Urinary bladder (tissue), 4 donors: ENCODE measurements around the gene MCUB. TPM values are rescaled to one million over a fixed set of nuclear protein-coding genes. Genes with fewer than 3 reads are reported as not detected.

Experiments
- DNase-seq: peaks from one replicate; pipeline ENCODE4 v3.0.0-alpha.2; 2015; ENCODE audit errors: extremely low spot score
- H3K27ac ChIP-seq: one replicate; pipeline ENCODE4 v1.5.1; 2013; ENCODE audit warnings: low read depth, mild to moderate bottlenecking, moderate library complexity
- H3K36me3 ChIP-seq: one replicate; pipeline ENCODE4 v1.6.1; 2013; ENCODE audit warnings: mild to moderate bottlenecking, moderate library complexity; ENCODE audit not compliant: insufficient read depth
- H3K4me1 ChIP-seq: one replicate; pipeline ENCODE4 v1.6.1; 2013; ENCODE audit warnings: mild to moderate bottlenecking, moderate library complexity; ENCODE audit not compliant: insufficient read depth
- H3K4me3 ChIP-seq: one replicate; pipeline ENCODE4 v1.5.1; 2013; ENCODE audit warnings: low read depth, low read length
- WGBS: extraction: QIAGEN DNeasy Blood & Tissue Kit; methylation state at CpG from one replicate; pipeline ENCODE4 v1.1.7; 2013; 5-methylcytosine and 5-hydroxymethylcytosine counted together
- polyA plus RNA-seq: library from polyadenylated mRNA; stranded (reverse); fragments of 200-250 nt; gene quantifications from one replicate; pipeline ENCODE4 v1.2.3, GENCODE V29; 2013
- total RNA-seq: library from RNA; depleted of rRNA; stranded (reverse); fragments of >200 nt; gene quantifications from one replicate; pipeline ENCODE4 v1.2.3, GENCODE V29; 2014
- donor health status: healthy with polysubstance abuse.
- donor health status: healthy.

MCUB gene
- total and polyA plus RNA-seq, 2 donors = 13.5 to 15.2 TPM

DNA sequence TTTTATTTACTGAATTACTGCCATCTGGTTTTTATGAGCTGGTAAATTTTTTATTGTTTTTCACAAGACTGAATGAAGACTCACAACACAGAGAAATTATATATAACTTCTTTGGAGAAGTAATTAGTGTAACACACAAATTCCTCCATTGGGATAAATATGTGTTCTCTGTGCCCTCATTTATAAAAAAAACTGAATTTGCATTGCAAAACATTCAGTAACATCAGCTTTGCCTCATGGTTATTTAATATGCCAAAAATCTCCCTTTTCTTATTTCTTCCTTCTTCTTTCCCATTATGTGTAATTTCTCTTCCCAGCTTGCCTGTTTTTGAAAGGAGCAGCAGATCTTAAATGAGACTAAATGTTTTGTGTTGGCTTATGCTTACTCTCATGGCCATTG is 124.7 kb downstream of the MCUB start:
- no peak for DNase-seq
- no peaks in the 10 kb centered on the region for H3K4me1 ChIP-seq
- H3K36me3 ChIP-seq = peaks cover 2% of the 10 kb centered on the region
- no peak overlapping the region for H3K27ac ChIP-seq
- no peak overlapping the region for H3K4me3 ChIP-seq

DNA sequence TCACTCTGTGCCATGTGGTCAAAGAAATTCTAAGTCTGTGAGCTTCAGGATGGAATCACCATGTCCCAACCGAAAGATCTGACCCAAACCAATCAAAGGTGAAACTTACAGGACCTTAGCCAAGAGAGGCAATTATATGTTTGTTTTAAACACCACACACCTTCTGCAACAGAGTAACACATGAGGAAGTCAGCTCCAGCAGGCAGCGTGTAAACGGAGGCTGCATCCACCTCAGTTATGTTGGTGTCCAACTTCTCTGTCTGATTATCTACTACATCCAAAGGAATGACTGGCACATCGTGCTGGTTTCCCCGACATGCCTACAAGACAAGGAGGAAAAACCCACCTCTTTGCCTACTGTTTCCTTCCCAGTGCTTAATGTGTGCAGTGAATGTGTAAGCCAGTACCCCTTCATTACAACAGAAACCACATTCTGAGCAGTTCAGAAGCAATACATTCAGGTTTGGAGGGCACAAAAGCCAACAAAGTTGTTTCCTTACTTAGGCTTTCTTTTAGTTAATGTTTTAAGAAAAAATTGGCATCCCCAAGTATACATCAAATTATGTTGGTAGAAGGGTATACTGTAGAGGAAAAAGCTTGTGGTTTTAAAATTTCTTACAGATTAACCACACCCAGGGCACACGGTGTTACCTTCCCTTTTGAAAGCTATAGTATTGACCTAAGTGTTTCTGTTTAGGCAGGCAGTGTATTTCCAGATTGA is 130.8 kb downstream of the MCUB start:
- WGBS = 89% methylated on average over 6 of the region's 6 CpGs
- peaks cover 3% of the 10 kb centered on the region for H3K36me3 ChIP-seq
- H3K4me3 ChIP-seq = no peak overlapping the region
- H3K27ac ChIP-seq = no peak overlapping the region
- no peak for DNase-seq
- H3K4me1 ChIP-seq = no peaks in the 10 kb centered on the region

DNA sequence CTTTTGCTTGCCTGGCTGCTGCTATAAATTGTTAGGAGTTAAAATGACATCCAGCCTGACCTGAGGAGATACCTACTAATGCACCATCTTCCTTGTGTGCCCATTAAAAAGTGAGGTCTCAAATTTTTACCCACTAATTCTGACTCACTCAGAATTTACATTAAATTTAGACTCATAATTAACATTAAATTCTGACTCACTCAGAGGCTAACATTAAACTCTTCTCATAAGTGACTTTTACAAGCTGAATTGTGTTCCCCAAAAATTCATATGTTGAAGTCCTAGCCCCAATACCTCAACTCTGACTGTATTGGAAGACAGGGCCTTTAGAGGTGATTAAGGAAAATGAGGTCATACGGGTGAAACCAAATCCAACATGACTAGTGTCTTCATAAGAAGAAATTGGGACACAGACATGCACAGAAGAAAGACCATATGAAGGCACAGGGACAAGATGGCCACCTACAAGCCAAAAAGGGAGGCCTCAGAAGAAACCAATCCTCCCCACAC is 131.4 kb downstream of the MCUB start:
- Histone ChIP-seq H3K27ac (no peak overlapping the region), H3K4me1 (no peaks in the 10 kb centered on the region), H3K36me3 (peaks cover 3% of the 10 kb centered on the region), H3K4me3 (no peak overlapping the region)
- WGBS = 89% methylated on average over 1 of the region's 1 CpG
- no peak for DNase-seq

DNA sequence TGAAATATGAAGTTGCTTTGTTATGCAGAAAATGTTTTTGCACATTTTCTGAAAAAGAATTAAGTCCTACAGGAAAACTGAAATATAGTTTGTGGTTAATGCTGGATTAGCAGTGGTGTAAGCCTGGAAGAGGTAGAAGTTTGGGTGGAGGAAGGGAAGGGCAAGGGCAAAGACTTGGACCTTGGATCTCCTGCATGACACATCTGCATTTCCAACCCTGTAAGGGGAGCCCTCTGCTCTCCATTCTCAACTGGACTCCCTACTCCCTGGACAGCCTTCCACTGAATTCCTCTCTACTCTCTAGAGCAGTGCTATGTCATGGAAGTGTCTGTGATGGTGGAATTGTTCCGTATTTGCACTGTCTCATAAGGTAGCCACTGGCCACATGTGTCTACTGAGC is 138.6 kb downstream of the MCUB start:
- Histone ChIP-seq H3K36me3 (peaks cover 3% of the 10 kb centered on the region), H3K4me1 (no peaks in the 10 kb centered on the region), H3K4me3 (no peak overlapping the region), H3K27ac (no peak overlapping the region)
- 97% methylated on average over 1 of the region's 1 CpG for WGBS
- DNase-seq = no peak

DNA sequence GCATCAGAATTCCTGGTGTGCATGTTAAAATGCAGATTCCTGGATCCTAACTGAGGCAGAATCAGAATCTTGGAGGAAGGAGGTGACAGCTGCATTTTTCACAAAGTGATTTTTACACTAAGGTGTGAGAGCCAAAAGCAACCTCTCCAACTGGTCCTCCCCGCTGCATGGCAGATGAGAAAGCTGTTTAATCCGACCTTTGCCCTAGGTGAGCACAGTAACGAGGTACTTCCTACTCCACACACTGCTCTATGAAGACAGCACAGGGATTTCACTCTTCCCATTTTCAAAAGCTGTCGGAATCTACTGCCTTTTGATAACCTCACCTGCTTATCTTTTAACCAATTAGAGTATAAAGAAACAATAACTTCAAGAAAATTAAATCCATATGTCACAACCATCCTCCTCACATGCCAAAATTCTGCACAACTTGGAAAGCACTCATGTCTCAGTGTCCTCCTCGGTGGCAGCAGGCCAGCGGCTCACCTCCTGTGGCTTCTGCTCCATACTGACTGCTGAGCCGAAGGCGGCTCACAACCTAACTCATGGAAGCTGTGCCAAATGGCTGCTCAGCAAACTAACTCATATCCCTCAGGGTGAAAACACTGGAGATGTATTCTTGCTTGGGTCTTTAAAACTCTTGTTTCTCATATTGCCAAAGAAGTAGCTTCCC is 139.6 kb downstream of the MCUB start:
- DNase-seq = no peak
- Histone ChIP-seq H3K27ac (no peak overlapping the region), H3K4me3 (no peak overlapping the region), H3K4me1 (no peaks in the 10 kb centered on the region), H3K36me3 (no peaks in the 10 kb centered on the region)
- WGBS = 85% methylated on average over 8 of the region's 8 CpGs

DNA sequence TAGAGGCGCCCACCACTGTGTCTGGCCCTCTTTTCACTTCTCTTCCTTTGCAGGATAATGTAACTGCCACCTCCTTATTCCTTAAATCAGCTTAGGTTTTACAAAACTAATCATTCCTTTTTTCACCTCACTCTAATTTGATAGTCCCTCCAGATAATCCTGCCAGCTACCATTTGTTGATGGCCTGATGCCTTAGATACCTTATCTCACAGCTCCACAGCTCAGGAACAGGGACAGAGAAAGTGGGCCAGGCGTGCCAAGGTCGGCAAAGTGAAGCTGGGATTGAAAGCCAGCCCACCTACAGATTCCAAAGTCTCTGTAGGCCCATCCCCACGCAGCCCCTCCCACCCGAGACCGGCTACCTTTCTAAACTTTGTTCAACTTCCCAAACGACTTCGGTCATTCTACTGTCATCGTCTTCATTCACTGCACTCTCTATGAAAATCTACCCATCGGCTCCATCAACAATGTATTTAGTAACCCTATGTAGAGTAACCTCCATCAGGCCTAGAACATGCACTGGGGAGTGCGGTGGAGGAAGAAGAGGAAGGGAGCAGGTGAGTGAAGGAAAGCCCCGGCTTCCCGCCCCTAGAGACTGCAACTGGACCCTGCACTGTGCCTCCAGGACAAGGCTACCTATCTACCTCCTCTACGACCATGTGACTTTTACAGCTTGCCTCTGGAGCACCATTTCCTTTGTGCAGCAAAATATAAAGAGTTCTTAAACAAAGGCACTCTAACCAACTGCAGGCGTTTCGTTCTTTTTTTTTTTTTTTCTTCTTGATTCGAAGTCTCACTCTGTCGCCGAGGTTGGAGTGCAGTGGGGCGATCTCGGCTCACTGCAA is 141.7 kb downstream of the MCUB start:
- no peak overlapping the region for H3K27ac ChIP-seq
- no peaks in the 10 kb centered on the region for H3K36me3 ChIP-seq
- H3K4me3 ChIP-seq = peak overlapping the region; percentile 71
- WGBS = 50% methylated on average over 21 of the region's 21 CpGs
- H3K4me1 ChIP-seq = no peaks in the 10 kb centered on the region
- DNase-seq = no peak

DNA sequence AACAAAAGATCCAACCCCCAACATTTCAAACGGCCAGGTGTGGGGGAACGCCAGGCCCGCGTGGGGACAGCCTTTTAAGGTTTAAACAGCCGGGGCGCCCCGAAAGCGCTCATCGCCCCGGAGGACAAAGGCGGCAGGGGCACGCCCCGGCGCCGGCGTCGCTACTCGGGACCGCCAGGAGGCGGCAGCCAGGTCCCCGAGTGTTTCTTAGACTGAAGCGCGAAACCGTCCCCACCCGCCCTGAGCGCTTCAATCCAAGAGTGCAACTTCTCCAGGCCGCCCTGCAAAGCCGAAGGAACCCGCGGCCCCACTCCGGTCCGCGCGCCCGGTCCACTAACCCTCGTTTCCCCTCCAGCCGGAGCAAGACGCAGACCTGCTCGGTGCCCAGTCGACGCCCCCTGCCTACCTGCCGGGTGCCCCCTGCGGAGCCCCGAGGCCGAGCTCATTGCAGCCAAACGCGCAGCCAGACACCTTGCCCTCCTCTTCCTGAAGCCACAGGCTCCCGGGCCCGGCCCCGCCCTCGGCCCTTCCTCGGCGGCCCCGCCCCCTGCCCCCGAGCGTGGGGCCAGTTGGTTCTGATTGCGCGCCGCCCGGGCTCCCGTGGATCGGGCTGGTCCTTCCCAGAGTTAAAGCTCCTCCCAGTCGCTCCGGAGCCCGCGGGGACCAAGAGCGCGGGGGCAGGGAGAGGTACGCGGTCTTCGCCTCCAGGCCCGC is 143.1 kb downstream of the MCUB start, which contains the start of gene CASP6:
TSS of gene CASP6 (minus strand) at position 496 of the 714 bp plus-strand sequence. CDS start at position 446, 50 bp downstream.
- H3K4me1 ChIP-seq = no peaks in the 10 kb centered on the region
- peak within 1 kb of the TSS; percentile 88 for H3K27ac ChIP-seq
- peak within 1 kb of the TSS; percentile 71 for H3K4me3 ChIP-seq
- peak; percentile 42 for DNase-seq
- no peaks in the 10 kb centered on the region for H3K36me3 ChIP-seq
- WGBS = under 1% methylated on average over 72 of the region's 72 CpGs

DNA sequence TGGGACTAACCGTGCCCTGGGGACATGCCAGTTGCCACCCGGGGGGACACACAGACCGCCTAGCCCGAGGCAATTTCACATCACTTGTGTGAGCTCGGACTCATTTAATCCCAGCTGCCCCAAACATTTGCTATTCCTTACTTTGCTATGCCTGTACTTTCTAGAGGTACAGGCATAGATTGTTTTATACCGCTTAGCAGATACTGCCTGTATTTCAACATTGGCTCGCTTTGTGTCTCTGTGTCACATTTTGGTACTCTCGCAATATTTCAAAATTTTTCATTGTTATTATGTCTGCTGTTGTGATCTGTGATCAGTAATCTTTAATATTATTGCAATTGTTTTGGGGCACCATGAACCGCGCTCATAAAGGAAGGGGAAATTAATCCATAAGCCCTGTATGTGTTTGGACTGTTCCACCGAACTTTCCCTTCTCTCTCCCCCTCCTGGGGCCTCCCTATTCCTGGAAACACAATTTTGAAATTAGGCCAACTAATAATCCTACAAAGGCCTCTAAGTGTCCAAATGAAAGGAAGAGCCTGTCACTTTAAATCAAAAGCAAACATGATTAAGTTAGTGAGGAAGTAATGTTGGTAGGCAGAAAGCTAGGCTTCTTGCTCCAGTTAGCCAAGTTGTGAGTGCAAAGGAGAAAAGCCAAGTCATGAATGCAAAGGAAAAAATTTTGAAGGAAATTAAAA is 143.8 kb downstream of the MCUB start:
- peak overlapping the region; percentile 88 for H3K27ac ChIP-seq
- DNase-seq = peak; percentile 21
- WGBS = 13% methylated on average over 11 of the region's 11 CpGs
- H3K36me3 ChIP-seq = no peaks in the 10 kb centered on the region
- peak overlapping the region; percentile 71 for H3K4me3 ChIP-seq
- H3K4me1 ChIP-seq = no peaks in the 10 kb centered on the region

DNA sequence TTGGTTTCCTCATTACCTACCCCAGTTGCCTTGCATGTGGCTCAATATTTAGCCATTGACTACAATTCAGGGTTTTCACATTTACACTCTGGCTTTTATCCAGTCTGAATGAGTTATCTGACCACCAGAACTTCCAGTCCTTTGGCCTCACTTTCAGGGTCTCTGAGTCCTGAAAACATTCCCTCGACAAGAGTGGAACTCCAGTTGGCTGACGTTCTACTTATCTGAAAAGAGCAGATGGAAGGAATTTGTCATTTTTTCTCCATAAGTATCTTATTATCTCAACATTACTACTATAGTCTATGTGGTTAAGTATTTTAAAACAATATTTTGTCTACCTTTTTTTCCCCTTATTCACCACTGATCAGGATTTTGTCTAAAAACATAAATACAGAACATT is 148.4 kb downstream of the MCUB start:
- 48% methylated on average over 2 of the region's 2 CpGs for WGBS
- Histone ChIP-seq H3K27ac (no peak overlapping the region), H3K4me1 (no peaks in the 10 kb centered on the region), H3K36me3 (no peaks in the 10 kb centered on the region), H3K4me3 (no peak overlapping the region)
- no peak for DNase-seq

DNA sequence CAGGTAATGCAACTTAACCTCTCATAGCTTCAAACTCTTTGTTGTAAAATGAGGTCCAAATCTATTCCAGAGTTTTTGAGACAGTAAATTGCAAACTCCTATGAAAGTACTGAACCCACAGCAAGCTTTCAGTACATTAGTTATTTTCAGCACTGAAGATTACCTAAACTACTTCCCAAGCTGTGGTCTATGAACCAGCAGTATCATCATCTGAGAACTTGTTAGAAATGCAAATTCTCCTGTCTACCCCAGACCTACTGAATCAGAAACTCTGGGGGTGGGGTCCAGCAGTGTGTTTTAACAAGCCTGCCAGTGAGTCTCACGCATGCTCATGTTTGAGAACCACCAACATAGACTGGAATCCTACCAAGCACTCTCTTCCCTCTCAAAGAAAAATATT is 148.9 kb downstream of the MCUB start:
- no peaks in the 10 kb centered on the region for H3K4me1 ChIP-seq
- 91% methylated on average over 1 of the region's 1 CpG for WGBS
- no peaks in the 10 kb centered on the region for H3K36me3 ChIP-seq
- H3K27ac ChIP-seq = no peak overlapping the region
- DNase-seq = no peak
- no peak overlapping the region for H3K4me3 ChIP-seq

DNA sequence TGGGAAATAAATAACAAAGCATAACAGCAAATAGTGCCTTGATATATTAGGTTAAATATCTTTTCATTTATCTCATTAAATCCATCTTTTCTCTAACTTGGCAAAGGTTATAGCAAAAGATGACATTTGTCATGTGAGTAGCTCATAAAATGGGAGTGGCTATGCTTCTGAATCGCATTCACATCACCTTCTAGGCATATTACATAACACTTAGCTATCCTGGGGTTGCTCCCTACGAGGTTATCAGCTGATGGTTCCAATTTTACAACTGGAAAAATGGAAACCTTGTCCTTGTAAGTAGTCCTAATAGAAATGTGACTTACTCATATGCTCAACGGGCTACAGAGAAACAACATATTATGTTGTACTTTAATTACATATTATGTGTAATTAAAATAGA is 153.5 kb downstream of the MCUB start:
- Histone ChIP-seq H3K4me3 (no peak overlapping the region), H3K36me3 (no peaks in the 10 kb centered on the region), H3K4me1 (no peaks in the 10 kb centered on the region), H3K27ac (no peak overlapping the region)
- 91% methylated on average over 3 of the region's 3 CpGs for WGBS
- no peak for DNase-seq

DNA sequence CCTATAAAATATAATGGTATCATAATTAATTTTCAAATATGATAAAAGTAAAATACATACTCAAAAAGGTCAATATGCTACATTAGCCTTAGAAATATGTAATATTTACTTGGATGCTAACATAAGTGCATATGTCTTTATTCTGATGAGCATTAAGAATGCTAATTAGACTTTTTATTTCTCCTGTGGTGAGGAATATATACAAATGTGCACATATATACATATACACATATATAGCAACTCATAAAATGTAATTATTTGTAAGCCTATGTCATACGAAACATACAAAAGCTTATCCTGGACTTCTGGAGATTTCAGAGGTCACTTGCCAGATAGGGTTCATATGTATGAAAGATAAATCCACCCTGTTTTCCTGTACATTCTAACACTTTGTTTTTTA is 158.7 kb downstream of the MCUB start:
- Histone ChIP-seq H3K4me1 (no peaks in the 10 kb centered on the region), H3K27ac (no peak overlapping the region), H3K36me3 (no peaks in the 10 kb centered on the region), H3K4me3 (no peak overlapping the region)
- DNase-seq = no peak
- WGBS = 92% methylated on average over 1 of the region's 1 CpG

DNA sequence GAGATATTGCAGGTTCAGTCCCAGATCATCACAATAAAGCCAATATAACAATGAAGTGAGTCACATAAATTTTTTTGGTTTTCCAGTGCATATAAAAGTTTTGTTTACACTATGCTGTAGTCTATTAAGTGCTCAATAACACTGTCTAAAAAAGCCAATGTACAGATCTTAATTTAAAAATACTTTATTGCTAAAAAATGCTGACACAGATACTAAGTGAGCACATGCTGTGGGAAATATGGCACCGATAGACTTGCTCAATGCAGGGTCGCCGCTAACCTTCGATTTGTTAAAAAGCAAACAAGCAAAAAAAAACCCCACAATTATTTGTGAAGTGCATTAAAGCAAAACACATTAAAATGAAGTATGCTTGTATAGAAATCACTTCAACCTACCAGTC is 159.6 kb downstream of the MCUB start:
- Histone ChIP-seq H3K36me3 (no peaks in the 10 kb centered on the region), H3K27ac (no peak overlapping the region), H3K4me1 (no peaks in the 10 kb centered on the region), H3K4me3 (no peak overlapping the region)
- no peak for DNase-seq
- 97% methylated on average over 4 of the region's 4 CpGs for WGBS
